Measurements from ENCODE around the gene CASZ1. TPM values are rescaled to one million over a fixed set of nuclear protein-coding genes. Genes with fewer than 3 reads are reported as not detected.

CASZ1 gene
- total and polyA plus RNA-seq, 9 of the 15 experiments (the other 6 are each of a cell fraction or from before 2014, with no cell fraction given): 0.01 to 4.0 (median 0.76) TPM; not detected in 1

- Histone ChIP-seq H3K79me2 (ENCODE audit: control insufficient read depth, insufficient read depth, low read length) (no peaks in the 10 kb centered on the region), H2AFZ (ENCODE audit: low read depth, low read length) (no peak overlapping the region), H3K4me2 (ENCODE audit: insufficient read depth, low read length) (no peak overlapping the region), H4K20me1 (replicated peaks; ENCODE audit: control insufficient read depth, insufficient read depth, low read length) (peaks cover 32% of the 10 kb centered on the region), H3K4me3 (no peak overlapping the region), H3K9ac (ENCODE audit: insufficient read depth in 1 of 2, low read depth in 2 of 2, low read length in 2 of 2) (no peak overlapping the region), H3K9me3 (replicated peaks; ENCODE audit: control insufficient read depth, insufficient read depth, low read depth, low read length) (no peaks in the 10 kb centered on the region), H3K27me3 (ENCODE audit: control insufficient read depth in 2 of 2, insufficient read depth in 2 of 2, low read length in 2 of 2) (peaks cover 22 to 53% of the 10 kb centered on the region in 2 experiments; a peak in 4 of 5 replicates), H3K9me1 (ENCODE audit: control insufficient read depth, insufficient read depth, low read length) (no peaks in the 10 kb centered on the region), H3K36me3 (ENCODE audit: control insufficient read depth, insufficient read depth, low read length) (no peaks in the 10 kb centered on the region), H3K27ac (ENCODE audit: extremely low read depth, low read depth, low read length) (no peak overlapping the region), H3K4me1 (replicated peaks in 1 of 2; ENCODE audit: control insufficient read depth in 2 of 2, insufficient read depth in 2 of 2, low read length in 2 of 2) (peaks cover 6 to 49% of the 10 kb centered on the region in 2 experiments; a peak in 3 of 5 replicates)
- intact Hi-C loops (cut with micrococcal nuclease): no loop called here
- TF ChIP-seq ARID4B (CRISPR knock-in tag; IDR thresholded peaks at IDR 0.05): 0 out of 2 replicates have a peak, but pooled peaks have one; percentile 32
- TF ChIP-seq NR2C2 (CRISPR knock-in tag; IDR thresholded peaks at IDR 0.05): no peak
- TF ChIP-seq NR2C2 (tag; IDR thresholded peaks at IDR 0.05): no peak
- no peak for TF ChIP-seq SAFB (IDR thresholded peaks at IDR 0.05; ENCODE audit: borderline replicate concordance, low read depth, low read length)
- FAIRE-seq (no peak), ATAC-seq (no peak), DNase-seq (ENCODE audit: extremely low read depth in 1 of 4, low spot score in 3 of 4) (no peak)
- in situ Hi-C loops (cut with MboI): no loop called here
- CTCF ChIA-PET (ENCODE audit: low intra/inter-chr PET ratio): no interaction called here
- no TSS peak for BruUV-seq (replicated peaks)
- POLR2A ChIA-PET: interaction anchor here (1.2 kb wide), 1 partner anchor 15 kb away, joined by 4 read pairs; no protein-coding TSS in a partner anchor
- WGBS (ENCODE audit: insufficient coverage, low coverage, missing lambda C conversion rate): 13% methylated on average over 17 of the region's 17 CpGs
These were observed 113.8 kb downstream of the CASZ1 start for GRCh38 chr1:10682449-10683309.
